Measurements from ENCODE around the gene PCBP3.
"Not testable (repeated sequence)": the region's sequence is repeated elsewhere in the genome, so short reads cannot be mapped to it uniquely, and the experiment has no call there.

Gene PCBP3

DNA sequence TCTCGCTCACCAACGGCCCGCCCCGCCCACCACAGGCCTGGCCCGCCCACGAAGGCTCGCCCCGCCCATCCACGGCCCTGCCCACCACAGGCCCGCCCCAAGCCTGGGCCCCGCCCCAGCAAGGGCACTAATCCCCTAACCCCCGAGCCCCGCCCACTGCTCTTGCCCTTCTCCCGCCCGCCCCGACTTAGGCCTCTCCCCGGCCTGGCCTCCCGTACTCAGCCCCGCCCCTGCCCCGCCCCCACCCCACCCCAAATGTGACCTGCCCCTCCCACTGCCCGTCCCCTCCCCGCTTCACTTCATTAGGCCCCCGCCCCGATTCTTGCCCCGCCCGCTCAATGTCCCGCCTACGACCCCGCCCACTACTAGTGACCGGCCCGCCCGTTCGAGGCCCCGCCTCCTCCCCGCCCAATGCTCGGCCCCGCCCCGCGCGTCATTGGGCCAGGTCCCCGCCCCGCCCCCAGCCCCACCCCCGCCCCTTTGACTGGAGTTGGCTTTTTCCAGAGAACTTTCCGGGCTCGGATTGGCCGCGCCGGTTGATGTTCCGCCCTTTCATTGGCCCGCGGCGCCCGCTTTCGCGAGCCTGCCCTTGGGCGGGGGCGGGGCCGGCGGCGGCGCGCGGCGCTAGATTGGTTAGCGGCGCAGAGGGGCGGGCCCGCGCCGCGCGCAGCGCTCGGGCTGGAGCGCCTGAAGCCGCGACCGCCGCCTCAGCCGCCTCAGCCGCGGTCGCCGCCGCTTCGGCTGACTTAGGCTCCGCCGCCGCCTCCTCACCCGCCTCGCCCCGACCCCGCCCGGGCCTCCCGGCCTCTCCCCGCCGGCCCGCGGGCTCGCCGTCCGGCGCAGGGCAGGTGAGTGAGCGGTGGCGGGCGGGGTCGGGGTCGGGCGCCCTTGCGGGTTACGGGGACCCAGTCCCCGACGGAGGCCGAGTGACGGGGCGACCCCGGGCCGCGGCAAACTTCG, at the start of gene PCBP3:
Gene PCBP3 (plus strand): TSS at position 705 of the 960 bp plus-strand sequence. CDS start 206,361 bp downstream, outside the sequence.
- peak; percentile 89 for DNase-seq (ENCODE audit: low read depth)

DNA sequence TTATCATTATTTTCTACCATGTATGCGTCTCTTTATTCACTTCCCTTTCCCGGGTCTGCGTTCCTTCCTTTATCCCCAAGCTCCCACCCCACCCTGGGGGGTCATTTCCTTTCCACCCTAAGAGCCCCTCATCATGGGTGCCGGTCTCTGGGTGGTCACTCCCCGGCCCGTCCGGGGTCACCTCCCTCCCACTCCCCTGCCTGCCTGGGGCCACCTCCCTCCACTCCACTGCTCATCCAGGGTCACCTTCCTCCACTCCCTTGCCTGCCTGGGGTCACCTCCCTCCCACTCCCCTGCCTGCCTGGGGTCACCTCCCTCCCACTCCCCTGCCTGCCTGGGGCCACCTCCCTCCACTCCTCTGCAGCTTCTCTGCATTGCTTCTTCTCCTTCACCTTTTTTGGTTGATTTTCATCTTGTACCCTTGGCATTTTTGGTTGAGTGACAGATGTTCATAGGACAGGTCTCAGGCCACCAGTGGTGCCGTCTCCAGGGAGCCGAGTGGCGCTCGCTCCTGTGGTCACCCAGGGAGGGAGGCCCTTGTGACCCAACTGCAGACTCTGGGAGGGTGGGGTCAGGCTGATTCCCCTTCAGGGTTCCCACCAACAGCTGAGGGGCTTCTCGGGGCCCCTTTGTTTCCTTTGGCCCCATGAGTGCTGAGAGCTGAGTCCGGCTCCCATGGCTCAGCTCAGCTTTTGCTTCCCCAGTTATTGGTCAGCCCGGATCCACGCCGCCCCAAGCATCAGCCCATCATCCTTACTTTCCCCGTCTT, 48.6 kb upstream of the PCBP3 start:
- no peak for DNase-seq (ENCODE audit: low read depth)

DNA sequence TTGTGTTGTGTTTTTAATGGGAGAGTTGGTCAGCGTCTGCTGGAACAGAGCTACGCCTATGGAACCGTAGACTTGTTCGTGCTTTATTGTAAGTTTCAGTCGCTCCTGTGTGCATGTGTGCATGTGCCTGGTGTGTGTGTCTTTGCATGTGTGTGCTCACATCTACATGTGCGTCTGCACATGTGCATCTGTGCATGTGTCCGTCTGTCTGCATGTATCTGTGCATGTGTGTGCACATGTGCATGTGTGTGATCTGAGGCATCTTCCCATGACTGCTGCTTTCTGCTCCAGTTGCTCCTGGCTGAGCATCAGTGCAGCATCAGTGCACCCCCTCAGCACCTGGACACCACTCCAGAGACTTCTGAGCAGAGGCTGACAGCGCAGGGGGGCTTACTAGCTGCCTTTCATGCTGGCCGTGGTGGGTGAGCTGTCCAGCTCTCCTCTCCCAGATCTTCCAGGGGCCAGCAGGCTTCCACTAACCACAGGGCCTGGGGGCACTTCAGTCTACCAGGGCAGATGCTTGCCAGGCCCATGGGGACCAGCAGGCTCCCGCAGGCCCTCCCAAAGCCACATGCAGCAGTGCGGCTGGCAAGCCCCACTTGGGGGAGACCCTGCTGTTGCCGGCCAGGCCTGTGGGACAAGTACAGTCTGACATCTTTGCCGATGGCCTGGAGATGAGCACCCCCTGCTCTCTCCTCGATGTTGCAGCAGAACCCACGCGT, 47.8 kb upstream of the PCBP3 start:
- DNase-seq (ENCODE audit: low read depth) = no peak

DNA sequence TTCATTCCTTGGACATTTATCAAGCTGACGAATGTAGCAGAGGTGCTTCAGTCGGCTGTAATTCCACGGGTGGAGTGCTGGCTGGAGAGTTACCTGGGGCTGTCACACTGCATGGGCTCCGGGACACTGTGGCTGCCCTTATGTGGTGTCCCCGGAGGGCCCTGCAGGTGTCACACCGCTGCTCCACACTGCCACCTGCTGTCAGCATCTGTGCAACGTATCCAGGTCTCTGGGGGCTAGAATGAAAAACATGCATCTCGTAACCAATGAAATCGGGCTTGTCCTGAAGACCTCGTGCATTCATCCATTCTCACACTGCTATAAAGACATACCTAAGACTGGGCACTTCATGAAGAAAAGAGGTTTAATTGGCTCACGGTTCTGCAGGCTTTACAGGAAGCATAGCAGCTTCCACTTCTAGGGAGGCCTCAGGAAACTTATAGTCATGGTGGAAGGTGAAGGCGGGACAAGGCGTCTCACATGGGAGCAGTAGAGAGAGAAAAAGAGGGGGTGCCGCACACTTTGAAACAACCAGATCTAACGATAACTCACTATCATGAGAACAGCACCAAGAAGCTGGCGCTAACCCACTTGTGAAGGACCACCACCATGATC, 46.7 kb upstream of the PCBP3 start:
- DNase-seq (ENCODE audit: low read depth) = peak; percentile 58

DNA sequence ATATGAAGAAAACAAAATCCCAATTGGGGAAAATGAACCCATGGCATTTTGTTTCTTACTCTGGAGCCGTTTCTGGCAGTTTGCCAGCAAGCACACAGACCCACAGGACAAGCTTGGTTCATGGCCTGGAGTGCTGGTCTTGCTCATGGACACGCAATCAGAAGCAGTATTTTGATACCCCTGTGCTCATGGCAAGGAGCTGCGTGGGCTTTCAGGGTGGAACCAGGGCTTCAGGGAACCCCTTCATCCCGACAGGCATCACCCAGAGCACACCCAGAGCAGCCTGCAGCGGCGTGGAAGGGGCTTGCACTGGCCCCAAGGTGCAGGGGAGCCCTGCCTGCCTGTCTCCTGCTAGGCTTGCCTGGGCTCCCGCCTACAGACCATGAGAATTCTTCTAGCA, 45.4 kb upstream of the PCBP3 start:
- no peak for DNase-seq (ENCODE audit: low read depth)

DNA sequence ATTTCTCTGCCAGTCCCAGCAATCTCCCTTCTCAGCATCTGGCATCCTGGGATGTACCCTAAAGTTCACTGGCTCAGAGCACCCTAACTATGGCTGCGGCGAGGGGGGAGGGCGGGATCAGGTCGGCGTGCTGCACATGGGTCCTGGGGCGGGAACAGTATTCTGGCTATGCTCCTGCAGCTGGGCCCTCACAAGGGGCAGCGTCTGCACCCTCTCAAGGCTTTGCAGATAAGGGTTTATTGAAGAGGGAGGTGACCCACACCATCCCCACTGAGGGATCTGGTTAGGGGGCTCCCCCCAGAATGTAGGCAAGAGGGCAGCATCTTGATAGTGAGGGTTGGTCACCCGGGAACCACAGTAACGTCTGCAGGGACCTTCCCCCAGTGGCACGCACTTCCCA, 44.9 kb upstream of the PCBP3 start:
- no peak for DNase-seq (ENCODE audit: low read depth)

DNA sequence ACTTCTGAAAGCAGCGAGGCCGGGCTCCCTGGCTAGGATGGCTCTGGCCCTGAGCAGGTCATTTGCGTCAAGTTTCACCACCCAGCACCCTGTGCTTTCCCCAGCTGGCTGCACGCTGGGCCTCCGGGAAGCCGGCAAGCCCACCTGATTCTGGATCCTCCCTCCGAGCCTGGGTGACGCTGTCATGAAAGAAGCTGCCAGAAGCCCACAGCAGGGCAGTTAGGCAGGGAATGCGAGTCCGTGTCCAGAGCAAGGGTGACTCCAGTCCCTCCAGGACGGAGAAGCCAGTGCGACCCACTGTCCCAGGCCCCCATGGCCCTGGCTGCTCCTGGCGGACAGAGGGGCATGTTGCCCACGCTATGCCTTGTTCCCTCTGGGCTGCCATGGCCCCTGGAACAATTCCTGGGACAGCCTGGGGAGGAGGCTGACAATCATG, 44.4 kb upstream of the PCBP3 start:
- DNase-seq (ENCODE audit: low read depth) = no peak

DNA sequence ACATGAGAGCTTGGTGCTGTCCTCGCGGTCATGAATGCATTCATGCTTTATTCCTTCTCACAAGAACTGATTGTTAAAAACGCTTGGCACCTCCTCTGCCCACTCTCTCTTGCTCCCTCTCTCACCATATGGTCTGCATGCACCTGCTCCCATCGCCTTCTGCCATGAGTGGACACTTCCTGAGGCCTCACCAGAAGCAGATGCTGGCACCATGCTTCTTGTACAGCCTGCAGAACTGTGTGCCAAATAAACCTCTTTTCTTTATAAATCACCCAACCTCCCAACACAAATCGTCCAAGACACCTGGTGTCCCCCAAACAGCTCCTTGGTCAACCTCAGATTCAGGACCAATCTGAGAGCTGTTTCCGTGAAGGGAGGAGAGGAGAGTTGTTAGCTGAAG, 43.3 kb upstream of the PCBP3 start:
- DNase-seq (ENCODE audit: low read depth) = no peak

DNA sequence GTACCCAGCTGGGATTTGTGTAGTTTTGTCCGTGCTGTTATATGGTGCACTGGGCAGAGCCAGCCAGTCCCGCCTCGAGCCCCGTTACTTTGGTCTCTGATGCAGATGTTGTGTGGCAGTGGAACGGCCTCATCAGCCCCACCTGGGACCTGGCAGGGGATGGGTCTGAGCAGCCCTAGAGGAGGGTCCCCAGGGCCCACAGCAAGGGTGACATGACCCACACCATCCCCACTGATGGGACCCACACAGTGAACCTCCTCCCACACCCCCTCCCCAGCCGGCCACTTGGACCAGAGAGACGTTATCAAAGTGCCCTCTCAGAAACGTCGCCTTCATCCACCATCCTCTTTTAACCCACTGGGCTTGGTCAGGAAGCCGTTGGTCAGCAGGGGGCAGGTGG, 42.0 kb upstream of the PCBP3 start:
- no peak for DNase-seq (ENCODE audit: low read depth)

DNA sequence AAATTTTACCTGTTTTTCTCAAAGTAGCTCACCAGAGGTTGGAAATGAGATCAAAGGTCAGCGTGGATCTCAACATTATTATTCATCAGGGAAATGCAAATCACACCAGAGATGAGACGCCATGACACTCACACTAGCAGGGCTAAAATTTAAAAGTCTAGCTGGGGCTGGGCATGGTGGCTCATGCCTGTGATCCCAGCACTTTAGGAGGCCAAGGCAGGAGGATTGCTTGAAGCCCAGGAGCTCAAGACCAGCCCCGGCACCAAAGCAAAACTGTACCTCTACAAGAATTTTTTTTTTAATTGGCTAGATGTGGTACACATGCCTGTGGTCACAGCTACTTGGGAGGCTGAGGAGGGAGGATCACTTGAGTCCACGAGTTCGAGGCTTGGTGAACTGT, 41.4 kb upstream of the PCBP3 start:
- no peak for DNase-seq (ENCODE audit: low read depth)

DNA sequence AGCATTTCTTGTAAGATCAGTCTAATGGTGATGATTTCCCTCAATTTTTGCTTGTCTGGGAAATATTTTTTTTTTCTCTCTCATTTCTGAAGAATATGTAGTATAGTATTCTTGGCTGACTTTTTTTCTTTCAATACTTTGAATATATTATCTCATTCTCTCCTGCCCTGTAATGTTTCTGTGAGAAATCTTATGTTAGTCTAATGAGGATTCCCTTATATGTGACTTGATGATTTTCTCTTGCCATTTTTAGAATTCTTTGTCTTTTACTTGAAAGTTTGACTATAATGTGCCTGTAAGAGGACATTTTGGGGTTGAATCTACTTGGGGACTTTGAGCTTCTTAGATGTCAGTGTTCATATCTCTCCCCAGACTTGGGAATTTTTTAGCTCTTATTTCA, 40.0 kb upstream of the PCBP3 start:
- DNase-seq (ENCODE audit: low read depth) = no peak

DNA sequence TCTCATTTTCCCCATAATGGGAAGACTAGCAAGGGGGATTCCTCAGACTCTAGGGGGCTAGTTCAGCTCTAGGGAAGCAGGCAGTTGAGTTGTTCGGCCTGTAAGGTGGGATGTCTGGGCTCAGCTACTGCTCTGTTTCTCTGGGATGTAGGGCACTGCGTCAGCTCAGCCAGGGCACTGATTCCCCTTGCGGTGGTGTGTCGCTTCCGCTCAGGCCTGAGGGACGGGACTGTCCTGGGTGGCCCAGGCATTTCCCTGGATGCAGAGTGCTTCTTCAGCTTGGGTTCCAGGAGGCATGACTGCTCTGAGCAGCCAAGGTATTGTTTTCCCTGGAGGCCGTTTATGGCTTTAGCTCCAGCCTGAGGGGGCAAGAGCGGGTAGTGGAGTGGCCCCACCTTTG, 38.8 kb upstream of the PCBP3 start:
- not testable (repeated sequence) for DNase-seq (ENCODE audit: low read depth)

DNA sequence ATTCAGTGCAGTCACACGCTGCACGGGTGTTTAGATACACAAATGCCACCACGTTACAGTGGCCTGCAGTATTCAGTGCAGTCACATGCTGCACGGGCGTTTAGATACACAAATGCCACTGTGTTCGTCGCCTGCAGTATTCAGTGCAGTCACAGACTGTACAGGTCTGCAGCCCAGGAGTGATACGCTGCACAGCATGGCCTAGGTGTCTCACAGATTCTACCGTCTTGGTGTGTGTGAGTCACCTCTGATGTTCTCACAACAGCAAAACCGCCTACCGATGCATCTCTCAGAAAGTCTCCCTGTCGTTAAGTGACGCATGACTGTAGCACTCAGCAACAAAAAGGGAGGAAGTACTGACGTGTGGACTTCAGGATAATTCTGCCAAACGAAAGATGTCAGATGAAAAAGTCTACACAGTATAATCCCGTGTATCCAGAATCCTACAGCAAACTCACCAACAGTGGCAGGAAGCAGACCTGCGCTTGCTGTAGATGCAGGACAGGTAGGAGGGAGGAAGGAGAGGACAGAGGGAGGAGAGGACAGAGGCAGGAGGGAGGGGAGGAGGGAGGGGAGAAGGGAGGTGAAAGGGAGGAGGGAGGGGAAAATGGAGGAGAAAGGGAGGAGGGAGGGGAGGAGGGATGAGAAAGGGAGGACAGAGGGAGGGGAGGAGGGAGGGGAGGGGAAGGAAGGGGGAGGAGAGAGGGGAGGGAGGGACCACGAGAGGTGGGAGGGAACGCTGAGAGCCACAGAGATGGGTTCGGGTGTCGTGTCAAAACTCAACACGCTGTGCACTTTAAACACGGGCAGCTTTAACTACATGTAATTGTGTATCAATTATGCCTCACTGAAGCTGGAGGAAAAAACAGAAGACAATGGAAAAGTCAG, 36.3 kb upstream of the PCBP3 start:
- peak; percentile 45 for DNase-seq (ENCODE audit: low read depth)

DNA sequence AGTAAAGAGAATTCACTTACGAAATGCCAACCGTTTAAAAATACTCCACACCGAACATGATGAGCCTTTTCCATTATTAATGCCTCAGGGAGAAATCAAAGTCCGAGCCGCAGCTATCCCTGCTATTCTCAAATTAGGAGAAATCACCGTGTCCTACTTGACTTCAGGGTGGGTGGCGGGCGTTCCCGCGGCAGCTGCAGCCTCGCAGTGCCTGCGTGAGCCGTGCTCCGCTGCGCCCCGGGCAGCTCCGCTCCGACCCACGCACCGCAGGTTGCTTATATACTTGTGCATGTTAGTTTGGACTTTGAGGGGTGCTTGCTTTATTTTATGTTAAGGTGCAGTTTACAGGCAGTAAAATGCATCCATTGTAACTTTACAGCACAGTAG, 35.6 kb upstream of the PCBP3 start:
- no peak for DNase-seq (ENCODE audit: low read depth)

DNA sequence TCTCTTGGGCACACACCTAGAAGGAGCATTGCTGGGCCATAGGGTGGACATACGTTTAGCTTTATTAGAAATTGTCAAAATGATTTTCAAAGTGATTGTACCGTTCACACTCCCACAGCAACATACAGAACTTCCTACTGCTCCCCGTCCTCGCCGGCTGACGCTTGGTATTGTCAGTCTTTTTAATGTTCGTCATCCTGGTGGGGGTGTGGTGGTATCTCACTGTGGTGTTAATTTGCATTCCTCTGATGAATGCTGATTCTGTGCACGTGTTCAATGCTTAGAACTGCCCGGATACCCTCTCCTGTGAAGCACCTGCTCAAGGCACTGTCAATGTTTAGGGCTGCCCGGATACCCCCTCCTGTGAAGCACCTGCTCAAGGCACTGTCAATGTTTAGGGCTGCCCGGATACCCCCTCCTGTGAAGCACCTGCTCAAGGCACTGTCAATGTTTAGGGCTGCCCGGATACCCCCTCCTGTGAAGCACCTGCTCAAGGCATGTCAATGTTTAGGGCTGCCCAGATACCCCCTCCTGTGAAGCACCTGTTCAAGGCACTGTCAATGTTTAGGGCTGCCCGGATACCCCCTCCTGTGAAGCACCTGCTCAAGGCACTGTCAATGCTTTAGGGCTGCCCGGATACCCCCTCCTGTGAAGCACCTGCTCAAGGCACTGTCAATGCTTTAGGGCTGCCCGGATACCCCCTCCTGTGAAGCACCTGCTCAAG, 34.6 kb upstream of the PCBP3 start:
- DNase-seq (ENCODE audit: low read depth) = peak; percentile 27

DNA sequence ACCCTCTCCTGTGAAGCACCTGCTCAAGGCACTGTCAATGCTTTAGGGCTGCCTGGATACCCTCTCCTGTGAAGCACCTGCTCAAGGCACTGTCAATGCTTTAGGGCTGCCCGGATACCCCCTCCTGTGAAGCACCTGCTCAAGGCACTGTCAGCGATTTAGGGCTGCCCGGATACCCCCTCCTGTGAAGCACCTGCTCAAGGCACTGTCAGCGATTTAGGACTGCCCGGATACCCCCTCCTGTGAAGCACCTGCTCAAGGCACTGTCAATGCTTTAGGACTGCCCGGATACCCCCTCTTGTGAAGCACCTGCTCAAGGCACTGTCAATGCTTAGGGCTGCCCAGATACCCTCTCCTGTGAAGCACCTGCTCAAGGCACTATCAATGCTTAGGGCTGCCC, 33.9 kb upstream of the PCBP3 start:
- DNase-seq (ENCODE audit: low read depth) = not testable (repeated sequence)

DNA sequence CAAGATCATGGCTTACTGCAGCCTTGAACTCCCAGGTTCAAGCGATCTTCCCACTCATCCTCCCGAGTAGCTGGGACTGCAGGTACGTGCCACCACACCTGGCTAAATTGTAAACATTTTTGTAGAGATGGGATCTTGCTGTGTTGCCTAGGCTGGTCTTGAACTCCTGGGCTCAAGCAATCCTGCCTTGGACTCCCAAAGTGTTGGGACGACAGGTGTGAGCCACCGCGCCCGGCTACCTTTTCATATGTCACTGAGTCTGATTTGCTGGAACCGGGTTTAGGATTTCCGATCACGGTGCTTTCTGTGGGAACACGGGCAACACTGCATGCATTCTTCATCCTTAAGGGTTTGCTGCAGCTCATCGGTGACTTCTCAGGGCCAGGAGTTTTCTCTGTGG, 32.2 kb upstream of the PCBP3 start:
- no peak for DNase-seq (ENCODE audit: low read depth)

DNA sequence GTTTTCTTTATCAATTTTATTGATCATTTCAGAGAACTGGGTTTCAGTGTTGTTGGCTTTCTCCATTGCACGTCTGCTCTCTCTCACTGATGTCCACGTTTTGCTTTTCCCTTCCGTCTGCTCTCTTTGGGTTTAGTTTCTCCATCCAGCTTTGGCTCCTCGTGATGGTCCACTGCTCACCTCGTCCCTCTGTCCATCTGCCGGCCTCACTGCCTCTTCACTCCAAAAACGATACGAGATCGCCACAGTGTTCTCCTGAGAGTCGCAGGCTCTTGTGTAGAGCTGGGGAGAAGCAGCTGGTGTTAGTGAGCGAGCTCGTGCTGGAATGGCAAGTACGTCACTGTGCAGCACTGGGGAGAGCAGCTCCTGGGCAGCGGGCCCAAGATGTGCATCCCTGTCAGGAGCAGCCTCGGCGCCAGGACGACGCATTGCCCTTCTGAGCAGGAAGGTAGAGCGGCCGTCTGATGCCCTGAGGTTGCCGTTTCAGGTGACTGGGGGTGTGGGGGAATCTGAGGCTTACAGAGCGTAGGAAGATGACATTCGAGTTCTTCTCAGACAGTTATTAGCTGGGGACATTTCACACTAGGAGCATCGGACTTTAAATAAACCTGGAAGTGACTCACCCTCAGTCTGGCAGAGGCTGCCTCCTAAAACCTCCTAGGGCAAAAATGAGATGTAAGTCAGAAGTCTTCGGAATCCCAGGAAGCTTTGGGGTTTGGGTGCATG, 31.4 kb upstream of the PCBP3 start:
- no peak for DNase-seq (ENCODE audit: low read depth)

DNA sequence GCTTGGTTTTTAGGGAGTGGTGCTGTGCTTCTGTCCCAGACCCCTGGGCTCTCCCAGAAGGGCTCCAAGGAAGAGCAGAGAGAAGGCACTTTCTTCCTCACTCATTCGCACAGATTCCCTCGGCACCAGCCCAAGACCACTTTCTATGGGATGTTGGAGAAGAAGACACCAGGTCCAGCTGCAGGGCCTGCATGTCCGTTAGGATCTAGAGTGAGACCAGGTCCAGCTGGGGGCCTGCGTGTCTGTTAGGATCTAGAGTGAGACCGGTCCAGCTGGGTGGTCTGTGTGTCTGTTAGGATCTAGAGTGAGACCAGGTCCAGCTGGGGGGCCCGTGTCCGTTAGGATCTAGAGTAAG, 30.9 kb upstream of the PCBP3 start:
- DNase-seq (ENCODE audit: low read depth) = not testable (repeated sequence)

DNA sequence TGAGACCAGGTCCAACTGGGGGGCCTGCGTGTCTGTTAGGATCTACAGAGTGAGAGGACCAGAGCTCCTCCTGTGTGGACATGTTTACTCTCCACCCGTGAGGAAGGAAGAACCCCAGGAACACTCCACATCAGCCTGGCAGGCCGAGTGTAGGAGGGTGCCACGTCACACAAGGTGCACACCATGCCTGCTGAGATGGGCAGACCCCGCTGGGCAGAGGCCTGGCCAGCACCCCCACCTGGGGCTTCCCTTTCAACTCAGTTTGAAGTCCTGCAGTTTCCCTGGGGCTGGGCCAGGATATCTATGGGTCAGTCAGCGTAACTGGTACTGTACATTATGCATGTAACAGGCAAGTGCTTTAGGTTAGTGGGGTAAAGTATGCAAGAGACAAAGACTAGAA, 30.1 kb upstream of the PCBP3 start:
- DNase-seq (ENCODE audit: low read depth) = no peak

Measured in T-helper 22 cell (primary cell).